Measurements from ENCODE around the gene LONP2.

Gene LONP2

DNA sequence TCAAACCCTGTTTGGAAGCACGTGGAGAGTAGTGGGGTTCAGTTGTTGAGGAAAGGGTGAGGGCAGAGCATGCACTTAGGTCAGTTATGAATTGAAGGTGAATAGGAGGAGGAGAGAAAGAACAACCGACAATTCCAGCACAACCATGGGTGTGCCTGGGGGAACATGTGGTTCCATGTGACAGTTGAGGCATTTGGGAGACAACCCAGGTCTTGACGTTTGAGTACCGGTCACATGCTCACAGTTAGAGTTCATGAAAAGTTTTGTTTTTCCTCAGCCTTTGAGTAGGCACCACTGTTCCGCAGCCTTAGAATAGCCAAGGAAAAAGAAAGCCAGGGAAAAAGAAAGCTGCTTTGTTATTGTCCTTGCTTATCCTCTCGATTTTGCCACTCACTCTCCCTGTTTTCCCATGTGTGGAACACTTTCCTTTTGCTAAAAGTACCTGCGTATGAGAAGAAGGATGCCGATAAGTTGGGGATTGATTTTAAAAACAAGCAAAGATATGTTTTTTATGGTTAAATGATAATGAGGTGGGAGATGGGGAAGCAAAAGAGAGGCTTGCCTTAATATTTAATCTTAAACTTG lies 28.8 kb downstream of the LONP2 start:
- TF ChIP-seq, protein P1, sequence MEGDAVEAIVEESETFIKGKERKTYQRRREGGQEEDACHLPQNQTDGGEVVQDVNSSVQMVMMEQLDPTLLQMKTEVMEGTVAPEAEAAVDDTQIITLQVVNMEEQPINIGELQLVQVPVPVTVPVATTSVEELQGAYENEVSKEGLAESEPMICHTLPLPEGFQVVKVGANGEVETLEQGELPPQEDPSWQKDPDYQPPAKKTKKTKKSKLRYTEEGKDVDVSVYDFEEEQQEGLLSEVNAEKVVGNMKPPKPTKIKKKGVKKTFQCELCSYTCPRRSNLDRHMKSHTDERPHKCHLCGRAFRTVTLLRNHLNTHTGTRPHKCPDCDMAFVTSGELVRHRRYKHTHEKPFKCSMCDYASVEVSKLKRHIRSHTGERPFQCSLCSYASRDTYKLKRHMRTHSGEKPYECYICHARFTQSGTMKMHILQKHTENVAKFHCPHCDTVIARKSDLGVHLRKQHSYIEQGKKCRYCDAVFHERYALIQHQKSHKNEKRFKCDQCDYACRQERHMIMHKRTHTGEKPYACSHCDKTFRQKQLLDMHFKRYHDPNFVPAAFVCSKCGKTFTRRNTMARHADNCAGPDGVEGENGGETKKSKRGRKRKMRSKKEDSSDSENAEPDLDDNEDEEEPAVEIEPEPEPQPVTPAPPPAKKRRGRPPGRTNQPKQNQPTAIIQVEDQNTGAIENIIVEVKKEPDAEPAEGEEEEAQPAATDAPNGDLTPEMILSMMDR (IDR thresholded peaks at IDR 0.05; ENCODE audit: low read depth, low read length): no peak
- H3K4me3 ChIP-seq (ENCODE audit: low read depth, low read length): no peak overlapping the region

GRCh38 chr16:48274476-48274875 lies 30.4 kb downstream of the LONP2 start:
- no peak overlapping the region for H3K4me3 ChIP-seq (ENCODE audit: low read depth, low read length)
- TF ChIP-seq, protein P1 (IDR thresholded peaks at IDR 0.05; ENCODE audit: low read depth, low read length): no peak

- no peak overlapping the region for H3K4me3 ChIP-seq (ENCODE audit: low read depth, low read length)
- TF ChIP-seq, protein P1 (IDR thresholded peaks at IDR 0.05; ENCODE audit: low read depth, low read length): no peak
Observed at GRCh38 chr16:48276102-48276501, 32.0 kb downstream of the LONP2 start.

GRCh38 chr16:48277158-48277557 lies 33.1 kb downstream of the LONP2 start:
- TF ChIP-seq, protein P1 (IDR thresholded peaks at IDR 0.05; ENCODE audit: low read depth, low read length): no peak

GRCh38 chr16:48279199-48279598 lies 35.1 kb downstream of the LONP2 start:
- H3K4me3 ChIP-seq (ENCODE audit: low read depth, low read length): no peak overlapping the region
- TF ChIP-seq, protein P1 (IDR thresholded peaks at IDR 0.05; ENCODE audit: low read depth, low read length): no peak

More at GRCh38 chr16:48277158-48277557, 33.1 kb downstream of the LONP2 start:
- no peak overlapping the region for H3K4me3 ChIP-seq (ENCODE audit: low read depth, low read length)

DNA sequence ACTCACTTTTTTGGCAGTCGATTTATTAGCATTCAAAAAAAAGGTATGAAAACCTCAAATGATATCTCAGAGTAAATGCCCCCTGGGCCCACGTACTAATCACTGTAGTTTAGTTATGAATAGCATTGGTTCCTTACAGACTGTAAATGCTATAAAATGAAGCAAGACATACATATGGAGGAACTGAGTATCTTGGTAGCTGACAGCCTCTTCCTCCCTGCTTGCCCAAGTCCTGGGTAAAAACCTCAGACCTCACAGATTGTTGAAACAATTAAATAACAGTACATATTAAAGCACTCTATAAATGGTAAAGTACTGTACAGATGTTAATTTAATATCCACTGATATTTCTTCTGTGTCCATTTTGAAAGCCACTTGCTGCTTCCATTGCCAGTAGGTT lies 36.4 kb downstream of the LONP2 start:
- no peak overlapping the region for H3K4me3 ChIP-seq (ENCODE audit: low read depth, low read length)
- TF ChIP-seq, protein P1 (IDR thresholded peaks at IDR 0.05; ENCODE audit: low read depth, low read length): no peak

DNA sequence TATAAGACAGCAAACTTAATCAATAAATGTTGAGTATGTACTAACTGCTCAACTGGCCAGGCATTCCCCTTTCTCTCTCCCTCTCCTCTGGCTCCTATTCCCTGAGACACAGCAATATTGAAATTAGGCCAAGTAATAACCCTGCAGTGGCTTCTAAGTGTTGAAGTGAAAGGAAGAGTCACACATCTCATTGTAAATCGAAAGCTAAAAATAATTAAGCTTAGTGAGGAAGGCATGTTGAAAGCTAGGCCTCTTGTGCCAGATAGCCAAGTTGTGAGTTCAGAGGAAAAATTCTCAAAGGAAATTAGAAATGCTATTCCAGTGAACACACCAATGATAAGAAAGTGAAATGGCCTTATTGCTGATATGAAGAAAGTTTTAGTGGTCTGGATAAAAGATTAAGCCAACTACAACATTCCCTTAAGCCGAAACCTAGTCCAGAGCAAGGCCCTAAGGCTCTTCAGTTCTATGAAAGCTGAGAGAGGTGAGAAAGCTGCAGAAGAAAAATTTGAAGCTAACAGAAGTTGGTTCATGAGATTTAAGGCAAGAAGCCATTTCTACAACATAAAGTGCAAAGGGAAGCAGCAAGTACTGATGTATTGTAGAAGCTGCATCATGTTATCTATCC lies 38.6 kb downstream of the LONP2 start:
- H3K4me3 ChIP-seq (ENCODE audit: low read depth, low read length): no peak overlapping the region
- TF ChIP-seq, protein P1 (IDR thresholded peaks at IDR 0.05; ENCODE audit: low read depth, low read length): no peak
